GM12878 (cell line): ENCODE results near the gene FLT1. TPM values are rescaled to one million over a fixed set of nuclear protein-coding genes. Genes with fewer than 3 reads are reported as not detected.

ENCODE experiments used
- ATAC-seq: fragments of 200-7000 bp; cut with Tn5 transposase; 3 replicates; pipeline ENCODE4 v1.9.1; 2020; ENCODE audit warnings: mild to moderate bottlenecking, moderate library complexity
- BruUV-seq: library from RNA; stranded (reverse); fragments of 400-500 nt; replicated peaks from 2 replicates; lab custom pipeline; 2021; lab: Mats Ljungman, UMichigan
- CTCF ChIA-PET: fragments of 300-600 bp; sonication (Branson Sonifier 250); formaldehyde crosslinking; extraction: SDS; loops from one replicate; lab custom pipeline; 2021; ENCODE audit warnings: inconsistent platforms; lab: Yijun Ruan, JAX
- POLR2A ChIA-PET: fragments of 350-600 bp; formaldehyde crosslinking; extraction: SDS; loops from one replicate; lab custom pipeline; 2021; ENCODE audit warnings: inconsistent platforms; lab: Charles Lee
- RAD21 ChIA-PET: fragments of 300-600 bp; sonication (Branson Sonifier 250); formaldehyde crosslinking; loops from one replicate; lab custom pipeline; 2023; ENCODE audit warnings: antibody characterized with exemption; ENCODE audit not compliant: unreplicated experiment; lab: Charles Lee
- SMC1A ChIA-PET: fragments of 300-600 bp; sonication (Branson Sonifier 250); formaldehyde crosslinking; loops from one replicate; lab custom pipeline; 2023; ENCODE audit not compliant: unreplicated experiment, uncharacterized antibody; lab: Charles Lee
- DNase-seq: peaks from one replicate; pipeline ENCODE4 v3.0.0-alpha.2; 2011; ENCODE audit warnings: low read depth, low spot score
- FAIRE-seq: peaks from 3 replicates; lab custom pipeline; 2011; peaks lifted over from hg19 to GRCh38; lab: Jason Lieb, UNC
- H2AFZ ChIP-seq: 2 replicates; pipeline ENCODE4 v1.6.0; 2011; ENCODE audit warnings: low read depth, low read length, control low read depth; ENCODE audit not compliant: control insufficient read depth
- H3K27ac ChIP-seq: 2 replicates; pipeline ENCODE4 v1.5.1; 2011; ENCODE audit warnings: control low read depth; ENCODE audit not compliant: control insufficient read depth, insufficient read depth
- H3K27me3 ChIP-seq, 2 experiments: replicated peaks in 1 of 2; 2 replicates each; pipeline versions ENCODE4 v1.6.0 to v1.6.1; 2011; ENCODE audit warnings: low read length in 1 of 2; ENCODE audit not compliant: control insufficient read depth in 2 of 2, insufficient read depth in 2 of 2
- H3K36me3 ChIP-seq, 2 experiments: 2 replicates each; pipeline ENCODE4 v1.5.1; 2011; ENCODE audit warnings: low read length in 1 of 2; ENCODE audit not compliant: control insufficient read depth in 2 of 2, insufficient read depth in 2 of 2
- H3K4me1 ChIP-seq: 2 replicates; pipeline ENCODE4 v1.6.1; 2011; ENCODE audit warnings: mild to moderate bottlenecking, low read length, moderate library complexity, mixed read lengths; ENCODE audit not compliant: control insufficient read depth, insufficient read depth
- H3K4me2 ChIP-seq: 2 replicates; pipeline ENCODE4 v1.6.0; 2011; ENCODE audit warnings: control low read depth; ENCODE audit not compliant: control insufficient read depth, insufficient read depth
- H3K4me3 ChIP-seq: fragments of 200-600 bp; sonication (generic); 2 replicates; pipeline ENCODE4 v1.5.1; 2016
- H3K79me2 ChIP-seq: 2 replicates; pipeline ENCODE4 v1.6.0; 2011; ENCODE audit warnings: low read length; ENCODE audit not compliant: control insufficient read depth, insufficient read depth
- H3K9ac ChIP-seq: 2 replicates; pipeline ENCODE4 v1.8.0; 2011; ENCODE audit warnings: low read length, control low read depth, mixed read lengths; ENCODE audit not compliant: control insufficient read depth, insufficient read depth
- H3K9me3 ChIP-seq: replicated peaks from 3 replicates; pipeline ENCODE4 v1.5.1; 2011; ENCODE audit warnings: mild to moderate bottlenecking, low read length; ENCODE audit not compliant: control insufficient read depth, insufficient read depth
- H4K20me1 ChIP-seq: 2 replicates; pipeline ENCODE4 v1.6.0; 2011; ENCODE audit not compliant: control insufficient read depth, insufficient read depth
- ETV6 ChIP-seq, 2 experiments: fragments of 450-650 bp in 1 of 2; IDR thresholded peaks in 1 of 2; conservative IDR thresholded peaks in 1 of 2; 2 replicates each; pipeline ENCODE4 v1.6.1; 2014; ENCODE audit warnings: antibody characterized with exemption in 1 of 2, borderline replicate concordance in 1 of 2, low read depth in 1 of 2, mild to moderate bottlenecking in 1 of 2, moderate library complexity in 1 of 2
- GATAD2B ChIP-seq: fragments of 450-650 bp; conservative IDR thresholded peaks from 2 replicates; pipeline ENCODE4 v1.6.1; 2017; ENCODE audit warnings: low read depth, mild to moderate bottlenecking, moderate library complexity
- KAT2A ChIP-seq: conservative IDR thresholded peaks from 2 replicates; pipeline ENCODE4 v1.6.1; 2011; ENCODE audit warnings: low read depth, low read length; ENCODE audit not compliant: control insufficient read depth
- MYB ChIP-seq: fragments of 150-350 bp; IDR thresholded peaks from 2 replicates; pipeline ENCODE4 v1.6.1; 2014; ENCODE audit warnings: mild to moderate bottlenecking, low read depth, low read length, borderline replicate concordance
- NBN ChIP-seq: fragments of 450-650 bp; IDR thresholded peaks from 2 replicates; pipeline ENCODE4 v1.6.1; 2016
- POLR2AphosphoS2 ChIP-seq: IDR thresholded peaks from 2 replicates; pipeline ENCODE4 v1.6.1; 2011; ENCODE audit warnings: low read depth, mild to moderate bottlenecking, low read length, improper control_type of control experiment, moderate library complexity
- PRDM15 ChIP-seq: fragments of 450-650 bp; formaldehyde crosslinking; IDR thresholded peaks from 2 replicates; pipeline ENCODE4 v1.4.0; 2020; ENCODE audit warnings: mild to moderate bottlenecking, moderate library complexity
- RAD51 ChIP-seq: fragments of 450-650 bp; IDR thresholded peaks from 2 replicates; pipeline ENCODE4 v1.6.1; 2016; ENCODE audit warnings: moderate library complexity, mild to moderate bottlenecking, inconsistent platforms
- RFX5 ChIP-seq: IDR thresholded peaks from 2 replicates; pipeline ENCODE4 v1.6.1; 2011; ENCODE audit warnings: low read depth, low read length, improper control_type of control experiment
- SRF ChIP-seq, 2 experiments: IDR thresholded peaks; 2 replicates each; pipeline ENCODE4 v1.6.1; 2011; ENCODE audit warnings: low read depth in 2 of 2, low read length in 2 of 2, mild to moderate bottlenecking in 1 of 2, moderate library complexity in 1 of 2
- YY1 ChIP-seq: IDR thresholded peaks from 2 replicates; pipeline ENCODE4 v1.6.1; 2011; ENCODE audit warnings: low read depth, mild to moderate bottlenecking, low read length
- WGBS: methylation state at CpG from one replicate; pipeline ENCODE4 v1.1.6; 2016; ENCODE audit warnings: low lambda C conversion rate; ENCODE audit not compliant: insufficient replicate concordance, insufficient coverage; ENCODE audit errors: missing lambda C conversion rate; 5-methylcytosine and 5-hydroxymethylcytosine counted together
- in situ Hi-C: fragments of 300-500 bp; cut with MboI; formaldehyde crosslinking; loops from 9 replicates; pipeline ENCODE4 v1.14.3; 2018; ENCODE audit warnings: mixed read lengths
- intact Hi-C: fragments of 100-400 bp; cut with micrococcal nuclease; formaldehyde crosslinking; loops from one replicate; pipeline ENCODE4 v1.14.2; 2022; ENCODE audit not compliant: unreplicated experiment
- polyA plus RNA-seq, 11 experiments: library from polyadenylated mRNA; depleted of rRNA in 4 of 11; unstranded in 6 of 11; stranded (reverse) in 5 of 11; fragments of >200 nt; fragmentation: Nextera tagmentation in 4 of 11; fragmentation: Illumina TruSeq in 1 of 11; extraction: Ambion mirVana in 4 of 11; extraction: Trizol in 1 of 11; gene quantifications; 1 replicate in 1 of 11; 2 replicates in 10 of 11; pipeline versions ENCODE4 v1.2.1 to v1.2.3, GENCODE V29; 2011 to 2016; ENCODE audit warnings: inconsistent platforms in 2 of 11, missing spikeins in 2 of 11, low read depth in 1 of 11
- total RNA-seq, 4 experiments: library from RNA; depleted of rRNA in 3 of 4; stranded (reverse); fragments of >200 nt in 3 of 4; fragmentation: Illumina TruSeq in 1 of 4; extraction: Trizol in 1 of 4; gene quantifications; 2 replicates each; pipeline versions ENCODE4 v1.2.1 to v1.2.3, GENCODE V29; 2013 to 2021
- TF ChIP-seq, protein P1 (sequence below): IDR thresholded peaks from 2 replicates; pipeline ENCODE4 v1.6.1; 2012; ENCODE audit warnings: mild to moderate bottlenecking, low read depth, low read length
- TF ChIP-seq, protein P2 (sequence below): fragments of 450-650 bp; IDR thresholded peaks from 2 replicates; pipeline ENCODE4 v1.6.1; 2016; ENCODE audit warnings: mild to moderate bottlenecking, moderate library complexity, borderline replicate concordance

FLT1 gene
- total and polyA plus RNA-seq, 10 of the 15 experiments (the other 5 are each of a cell fraction or from before 2014, with no cell fraction given): 0.55 to 5.6 (median 0.84) TPM

DNA sequence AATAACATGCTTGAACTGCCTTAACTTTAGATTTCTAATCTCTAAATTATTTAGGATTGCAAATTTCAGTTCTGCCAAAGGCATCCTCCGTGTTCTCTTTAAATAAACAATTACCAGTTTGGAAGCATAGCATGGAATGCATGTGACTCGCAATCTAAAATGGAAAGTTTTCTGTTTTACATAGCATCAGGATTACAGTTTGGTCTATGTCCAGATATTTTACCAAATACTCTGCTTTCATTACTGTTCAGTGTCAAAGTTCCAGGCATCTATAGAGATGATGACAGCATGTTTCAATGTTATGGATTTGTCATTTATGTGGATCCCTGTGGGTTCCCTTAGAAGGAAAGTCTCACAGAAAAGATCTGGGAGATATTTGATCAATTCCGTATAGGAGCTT lies 16.8 kb downstream of the FLT1 start:
- Histone ChIP-seq H3K9me3 (no peaks in the 10 kb centered on the region), H3K4me1 (no peaks in the 10 kb centered on the region), H3K9ac (no peak overlapping the region), H3K36me3 (no peaks in the 10 kb centered on the region), H2AFZ (no peak overlapping the region), H3K27me3 (no peaks in the 10 kb centered on the region; a peak in 1 of 4 replicates)
- ChIA-PET POLR2A (no interaction called here), SMC1A (interaction anchor here (1.0 to 1.7 kb wide), 5 partner anchors 9 to 161 kb away, joined by 3 to 6 read pairs (median 4); no protein-coding TSS in a partner anchor)
- in situ Hi-C loops: no loop called here
- TF ChIP-seq YY1 (no peak), RAD51 (no peak), NBN (no peak), PRDM15 (CRISPR knock-in tag) (no peak), SRF (IDR thresholded peaks at IDR 0.05; ENCODE audit: low read depth in 2 of 2, low read length in 2 of 2) (no peak), KAT2A (no peak), RFX5 (no peak), MYB (no peak), POLR2AphosphoS2 (no peak), ETV6 (conservative IDR thresholded peaks at IDR 0.05 in 1 of 2, IDR thresholded peaks at IDR 0.05 in 1 of 2; ENCODE audit: borderline replicate concordance in 1 of 2, low read depth in 1 of 2) (no peak), GATAD2B (no peak)
- TF ChIP-seq, protein P1, sequence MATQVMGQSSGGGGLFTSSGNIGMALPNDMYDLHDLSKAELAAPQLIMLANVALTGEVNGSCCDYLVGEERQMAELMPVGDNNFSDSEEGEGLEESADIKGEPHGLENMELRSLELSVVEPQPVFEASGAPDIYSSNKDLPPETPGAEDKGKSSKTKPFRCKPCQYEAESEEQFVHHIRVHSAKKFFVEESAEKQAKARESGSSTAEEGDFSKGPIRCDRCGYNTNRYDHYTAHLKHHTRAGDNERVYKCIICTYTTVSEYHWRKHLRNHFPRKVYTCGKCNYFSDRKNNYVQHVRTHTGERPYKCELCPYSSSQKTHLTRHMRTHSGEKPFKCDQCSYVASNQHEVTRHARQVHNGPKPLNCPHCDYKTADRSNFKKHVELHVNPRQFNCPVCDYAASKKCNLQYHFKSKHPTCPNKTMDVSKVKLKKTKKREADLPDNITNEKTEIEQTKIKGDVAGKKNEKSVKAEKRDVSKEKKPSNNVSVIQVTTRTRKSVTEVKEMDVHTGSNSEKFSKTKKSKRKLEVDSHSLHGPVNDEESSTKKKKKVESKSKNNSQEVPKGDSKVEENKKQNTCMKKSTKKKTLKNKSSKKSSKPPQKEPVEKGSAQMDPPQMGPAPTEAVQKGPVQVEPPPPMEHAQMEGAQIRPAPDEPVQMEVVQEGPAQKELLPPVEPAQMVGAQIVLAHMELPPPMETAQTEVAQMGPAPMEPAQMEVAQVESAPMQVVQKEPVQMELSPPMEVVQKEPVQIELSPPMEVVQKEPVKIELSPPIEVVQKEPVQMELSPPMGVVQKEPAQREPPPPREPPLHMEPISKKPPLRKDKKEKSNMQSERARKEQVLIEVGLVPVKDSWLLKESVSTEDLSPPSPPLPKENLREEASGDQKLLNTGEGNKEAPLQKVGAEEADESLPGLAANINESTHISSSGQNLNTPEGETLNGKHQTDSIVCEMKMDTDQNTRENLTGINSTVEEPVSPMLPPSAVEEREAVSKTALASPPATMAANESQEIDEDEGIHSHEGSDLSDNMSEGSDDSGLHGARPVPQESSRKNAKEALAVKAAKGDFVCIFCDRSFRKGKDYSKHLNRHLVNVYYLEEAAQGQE: no peak
- TF ChIP-seq, protein P2, sequence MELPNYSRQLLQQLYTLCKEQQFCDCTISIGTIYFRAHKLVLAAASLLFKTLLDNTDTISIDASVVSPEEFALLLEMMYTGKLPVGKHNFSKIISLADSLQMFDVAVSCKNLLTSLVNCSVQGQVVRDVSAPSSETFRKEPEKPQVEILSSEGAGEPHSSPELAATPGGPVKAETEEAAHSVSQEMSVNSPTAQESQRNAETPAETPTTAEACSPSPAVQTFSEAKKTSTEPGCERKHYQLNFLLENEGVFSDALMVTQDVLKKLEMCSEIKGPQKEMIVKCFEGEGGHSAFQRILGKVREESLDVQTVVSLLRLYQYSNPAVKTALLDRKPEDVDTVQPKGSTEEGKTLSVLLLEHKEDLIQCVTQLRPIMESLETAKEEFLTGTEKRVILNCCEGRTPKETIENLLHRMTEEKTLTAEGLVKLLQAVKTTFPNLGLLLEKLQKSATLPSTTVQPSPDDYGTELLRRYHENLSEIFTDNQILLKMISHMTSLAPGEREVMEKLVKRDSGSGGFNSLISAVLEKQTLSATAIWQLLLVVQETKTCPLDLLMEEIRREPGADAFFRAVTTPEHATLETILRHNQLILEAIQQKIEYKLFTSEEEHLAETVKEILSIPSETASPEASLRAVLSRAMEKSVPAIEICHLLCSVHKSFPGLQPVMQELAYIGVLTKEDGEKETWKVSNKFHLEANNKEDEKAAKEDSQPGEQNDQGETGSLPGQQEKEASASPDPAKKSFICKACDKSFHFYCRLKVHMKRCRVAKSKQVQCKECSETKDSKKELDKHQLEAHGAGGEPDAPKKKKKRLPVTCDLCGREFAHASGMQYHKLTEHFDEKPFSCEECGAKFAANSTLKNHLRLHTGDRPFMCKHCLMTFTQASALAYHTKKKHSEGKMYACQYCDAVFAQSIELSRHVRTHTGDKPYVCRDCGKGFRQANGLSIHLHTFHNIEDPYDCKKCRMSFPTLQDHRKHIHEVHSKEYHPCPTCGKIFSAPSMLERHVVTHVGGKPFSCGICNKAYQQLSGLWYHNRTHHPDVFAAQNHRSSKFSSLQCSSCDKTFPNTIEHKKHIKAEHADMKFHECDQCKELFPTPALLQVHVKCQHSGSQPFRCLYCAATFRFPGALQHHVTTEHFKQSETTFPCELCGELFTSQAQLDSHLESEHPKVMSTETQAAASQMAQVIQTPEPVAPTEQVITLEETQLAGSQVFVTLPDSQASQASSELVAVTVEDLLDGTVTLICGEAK: no peak
- TF ChIP-seq, all 136 proteins: peak for 0
- Histone ChIP-seq H3K4me3 (no peak overlapping the region), H3K4me2 (no peak overlapping the region), H3K79me2 (no peaks in the 10 kb centered on the region), H4K20me1 (no peaks in the 10 kb centered on the region), H3K27ac (no peak overlapping the region)
- no TSS peak for BruUV-seq
- no peak for DNase-seq
- FAIRE-seq: no peak
- RAD21 ChIA-PET: interaction anchor here (0.6 kb wide), 1 partner anchor 69 kb away, joined by 3 read pairs; no protein-coding TSS in a partner anchor
- CTCF ChIA-PET: no interaction called here
- intact Hi-C loops: loop anchor here (10.0 kb wide), 1 partner anchor 153 kb away; no protein-coding TSS in a partner anchor
- no peak for ATAC-seq
- 39% methylated on average over 3 of the region's 3 CpGs for WGBS
